Skeletal muscle tissue (tissue), 4 donors: Measurements from ENCODE around the gene ZNRF3. TPM values are rescaled to one million over a fixed set of nuclear protein-coding genes. Genes with fewer than 3 reads are reported as not detected.

ENCODE experiments used
- H3K27ac ChIP-seq: one replicate; pipeline ENCODE4 v1.7.0; 2013; ENCODE audit warnings: mild to moderate bottlenecking, low read depth, low read length, inconsistent platforms
- H3K27me3 ChIP-seq, 3 donors: one replicate each; pipeline ENCODE4 v1.7.0; 2013; ENCODE audit warnings: low read length in 3 of 3; ENCODE audit not compliant: control insufficient read depth in 3 of 3, insufficient read depth in 3 of 3
- H3K36me3 ChIP-seq, 3 donors: one replicate each; pipeline ENCODE4 v1.7.0; 2013; ENCODE audit warnings: low read length in 3 of 3; ENCODE audit not compliant: control insufficient read depth in 3 of 3, insufficient read depth in 3 of 3
- H3K4me1 ChIP-seq, 3 donors: one replicate each; pipeline ENCODE4 v1.7.0; 2013; ENCODE audit warnings: low read length in 3 of 3, mild to moderate bottlenecking in 3 of 3; ENCODE audit not compliant: control insufficient read depth in 3 of 3, insufficient read depth in 3 of 3
- H3K4me3 ChIP-seq, 3 donors: one replicate each; pipeline ENCODE4 v1.7.0; 2013; ENCODE audit warnings: low read length in 3 of 3
- H3K9ac ChIP-seq, 3 donors: one replicate each; pipeline ENCODE4 v1.7.0; 2013; ENCODE audit warnings: low read length in 3 of 3, mild to moderate bottlenecking in 3 of 3, moderate library complexity in 2 of 3, low read depth in 1 of 3
- H3K9me3 ChIP-seq, 3 donors: one replicate each; pipeline ENCODE4 v1.7.0; 2013; ENCODE audit warnings: low read length in 3 of 3; ENCODE audit not compliant: control insufficient read depth in 3 of 3
- total RNA-seq: library from RNA; depleted of rRNA; stranded (reverse); fragments of >200 nt; gene quantifications from one replicate; pipeline ENCODE4 v1.2.3, GENCODE V29; 2014
- donor health status: Osteomylitis.

ZNRF3 gene
- total RNA-seq, 1 donor from 2014 or later, result 7.3 TPM

DNA sequence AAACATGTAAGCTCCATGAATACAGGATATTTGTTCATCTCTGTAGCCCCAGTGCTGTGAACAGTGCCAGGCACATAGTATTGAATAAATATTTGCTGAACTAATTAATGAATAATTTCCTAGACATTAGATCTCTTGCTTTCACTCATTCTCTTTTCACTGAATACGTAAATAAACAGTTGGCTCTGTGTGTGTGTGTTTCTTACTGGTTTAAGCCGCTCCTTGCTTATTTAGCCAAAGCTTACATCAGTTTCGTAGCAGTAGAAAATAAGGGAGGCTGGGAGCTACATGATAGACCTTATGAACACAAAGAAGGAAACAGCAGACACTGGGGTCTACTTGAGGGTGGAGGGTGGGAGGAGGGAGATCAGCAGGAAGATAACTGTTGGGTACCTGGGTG, 206.7 kb downstream of the ZNRF3 start:
- H3K27me3 ChIP-seq, result no peaks in the 10 kb centered on the region

DNA sequence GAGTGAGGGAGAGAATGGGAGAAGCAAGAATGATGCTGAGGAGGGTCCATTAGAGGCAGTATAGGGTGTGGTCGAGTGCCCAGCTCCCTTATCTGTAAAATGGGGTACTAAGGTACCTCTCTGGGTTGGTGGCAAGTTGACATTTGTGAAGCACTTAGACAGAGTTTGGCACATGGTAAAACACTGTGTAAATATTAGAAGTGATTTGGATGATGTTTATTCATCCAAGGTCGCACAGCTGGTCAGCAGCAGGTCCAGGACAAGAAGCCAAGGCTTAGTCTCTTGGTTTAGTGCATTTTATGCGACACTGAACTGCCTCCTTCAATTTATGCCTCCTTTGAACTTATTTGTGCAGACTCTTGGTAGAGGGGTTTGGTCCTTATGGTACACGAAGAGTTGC, 208.9 kb downstream of the ZNRF3 start:
- Histone ChIP-seq H3K36me3 (peaks cover 0 to 7% (median 0%) of the 10 kb centered on the region in 3 donors), H3K9ac (no peak overlapping the region), H3K27ac (peak overlapping the region; percentile 12), H3K9me3 (no peaks in the 10 kb centered on the region), H3K4me3 (peak overlapping the region in 1 of 3 donors; percentile 4), H3K4me1 (peaks cover 22 to 33% (median 25%) of the 10 kb centered on the region in 3 donors), H3K27me3 (no peaks in the 10 kb centered on the region)

More for the DNA sequence above, 206.7 kb downstream of the ZNRF3 start:
- H3K36me3 ChIP-seq, result peaks cover 0 to 3% (median 0%) of the 10 kb centered on the region in 3 donors
- no peak overlapping the region for H3K27ac ChIP-seq
- no peaks in the 10 kb centered on the region for H3K9me3 ChIP-seq
- peaks cover 16 to 26% (median 22%) of the 10 kb centered on the region in 3 donors for H3K4me1 ChIP-seq
- no peak overlapping the region for H3K9ac ChIP-seq
- no peak overlapping the region for H3K4me3 ChIP-seq

DNA sequence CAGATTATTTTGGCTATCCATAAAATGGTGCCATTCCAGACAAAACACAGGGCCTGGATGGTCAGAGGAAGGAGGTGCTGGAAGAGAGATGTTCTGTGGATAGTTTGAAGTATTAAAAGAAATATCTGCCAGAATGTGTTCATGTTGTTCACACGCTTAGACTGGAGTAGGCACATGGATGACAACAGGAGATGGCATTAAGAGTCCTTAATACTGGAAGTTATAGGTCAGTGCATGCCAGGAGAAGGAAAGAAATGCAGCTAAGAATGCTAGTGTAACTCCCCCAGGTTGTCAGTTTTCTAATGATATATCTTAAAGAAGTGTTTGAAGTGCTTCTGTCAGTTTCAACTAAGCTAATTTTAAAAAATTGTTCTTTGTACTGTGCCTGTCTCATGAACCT, 209.7 kb downstream of the ZNRF3 start:
- Histone ChIP-seq H3K4me1 (peaks cover 22 to 33% (median 25%) of the 10 kb centered on the region in 3 donors), H3K27ac (peak overlapping the region; percentile 45)

DNA sequence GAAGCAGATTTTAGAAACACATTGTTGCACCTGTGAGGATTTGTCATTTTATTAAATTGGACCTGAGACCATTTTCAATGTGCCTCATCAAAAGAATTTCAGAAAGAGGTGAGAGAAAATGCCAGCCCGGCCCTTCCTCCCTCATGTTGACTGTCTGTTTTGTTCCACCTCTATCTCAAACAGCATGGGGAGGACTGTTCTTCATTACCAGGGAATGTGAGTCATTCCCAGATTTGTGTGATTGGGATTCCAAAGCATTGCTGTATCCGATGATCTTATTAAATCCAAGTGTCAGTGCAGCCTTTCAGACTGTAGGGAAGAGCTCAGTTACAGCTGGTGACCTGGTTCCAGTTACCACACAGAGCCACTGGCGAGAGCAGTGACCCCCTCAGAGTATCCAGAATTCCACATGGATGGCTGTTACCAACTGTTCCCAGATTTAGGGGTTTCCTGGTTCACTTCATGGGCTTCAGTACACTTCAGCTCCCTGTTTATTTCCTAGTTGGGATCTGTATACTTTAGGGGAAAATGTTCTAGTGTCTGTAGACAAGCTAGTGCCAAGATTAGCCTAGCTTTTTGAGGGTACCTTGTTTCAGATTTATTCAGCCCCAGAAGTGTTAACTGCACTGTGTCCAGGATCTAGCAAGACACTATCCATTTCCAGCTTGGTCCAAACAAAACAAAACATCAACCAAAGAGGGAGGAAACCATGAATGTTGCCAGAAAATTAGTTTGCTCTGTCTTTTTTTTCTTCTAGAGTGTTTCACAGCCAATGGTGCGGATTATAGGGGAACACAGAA, 210.3 kb downstream of the ZNRF3 start:
- peak overlapping the region in 1 of 3 donors; percentile 43 for H3K4me3 ChIP-seq
- H3K27ac ChIP-seq, result peak overlapping the region; percentile 45
- H3K9ac ChIP-seq, result peak overlapping the region in 1 of 3 donors; percentile 16
- peaks cover 22 to 33% (median 25%) of the 10 kb centered on the region in 3 donors for H3K4me1 ChIP-seq
- H3K9me3 ChIP-seq, result no peaks in the 10 kb centered on the region
- peaks cover 0 to 8% (median under 1%) of the 10 kb centered on the region in 3 donors for H3K36me3 ChIP-seq
- H3K27me3 ChIP-seq, result no peaks in the 10 kb centered on the region

More for the DNA sequence above, 209.7 kb downstream of the ZNRF3 start:
- Histone ChIP-seq H3K4me3 (peak overlapping the region in 1 of 3 donors; percentile 56), H3K9ac (no peak overlapping the region), H3K27me3 (no peaks in the 10 kb centered on the region), H3K9me3 (no peaks in the 10 kb centered on the region), H3K36me3 (peaks cover 0 to 7% (median 0%) of the 10 kb centered on the region in 3 donors)

DNA sequence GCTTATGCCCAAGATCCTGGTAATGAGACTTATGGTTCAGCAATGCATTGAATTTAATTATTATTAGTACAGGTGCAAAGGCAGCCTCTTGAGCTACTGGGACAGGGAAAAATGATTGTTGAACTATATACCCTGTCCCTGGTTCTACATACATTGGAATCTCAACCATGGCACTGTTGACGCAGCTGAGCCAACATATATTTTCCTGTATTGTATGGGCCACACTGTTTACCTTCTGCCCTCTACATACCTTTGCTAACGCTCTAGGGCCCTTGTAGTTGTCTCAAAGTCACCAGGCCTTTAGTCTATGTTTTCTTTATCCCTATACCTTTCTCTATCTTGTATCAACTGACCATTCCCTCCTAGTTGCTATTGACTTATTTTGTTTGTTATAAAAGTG, 212.1 kb downstream of the ZNRF3 start:
- no peaks in the 10 kb centered on the region for H3K27me3 ChIP-seq
- H3K36me3 ChIP-seq, result peaks cover 3 to 14% (median 3%) of the 10 kb centered on the region in 3 donors
- no peak overlapping the region for H3K27ac ChIP-seq
- no peak overlapping the region for H3K9ac ChIP-seq
- no peaks in the 10 kb centered on the region for H3K9me3 ChIP-seq
- H3K4me1 ChIP-seq, result peaks cover 21 to 33% (median 22%) of the 10 kb centered on the region in 3 donors
- H3K4me3 ChIP-seq, result no peak overlapping the region

DNA sequence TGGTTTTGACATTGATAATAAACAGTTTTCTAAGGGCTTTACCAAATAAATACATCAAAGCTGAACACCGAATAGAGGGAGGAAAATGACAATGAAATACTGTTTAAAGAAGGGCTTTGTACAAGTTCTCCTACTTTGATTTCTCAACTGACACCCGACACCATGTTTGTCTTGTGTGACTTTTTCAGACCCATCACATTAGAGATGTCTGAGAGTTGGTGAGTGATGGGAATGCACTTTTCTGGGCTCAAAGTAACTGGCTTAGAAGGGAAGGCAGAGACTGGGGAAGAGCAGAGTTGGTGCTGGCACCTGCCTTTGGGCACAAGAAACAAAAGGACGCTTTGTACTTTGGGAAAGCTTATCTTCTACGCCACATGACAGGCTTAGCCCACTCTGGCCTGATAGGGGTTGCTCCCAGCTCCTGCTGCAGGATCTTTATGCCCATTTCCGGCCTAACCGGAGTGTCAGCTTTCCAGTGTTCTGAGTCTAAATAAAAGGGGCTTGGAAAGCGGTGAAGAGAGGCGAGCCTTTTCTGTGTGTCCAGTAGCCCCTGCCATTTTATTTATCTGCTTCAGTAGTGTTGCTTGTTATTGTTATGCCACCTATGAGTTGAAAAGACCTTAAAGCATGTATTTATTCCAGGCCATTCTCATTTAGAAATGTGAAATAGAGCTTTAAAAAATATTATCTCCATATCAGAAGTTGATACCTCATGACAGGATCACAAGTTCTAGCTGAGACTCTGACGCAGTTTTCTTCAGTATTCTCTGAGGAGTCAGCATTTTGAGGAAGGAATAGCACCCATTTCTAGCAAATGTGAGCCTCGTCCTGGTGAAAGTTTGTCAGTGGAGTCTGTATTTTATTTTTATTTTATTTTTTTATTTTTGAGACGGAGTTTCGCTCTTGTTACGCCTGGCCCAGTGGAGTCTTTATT, 213.6 kb downstream of the ZNRF3 start:
- H3K9me3 ChIP-seq, result no peaks in the 10 kb centered on the region
- H3K27me3 ChIP-seq, result no peaks in the 10 kb centered on the region
- H3K4me1 ChIP-seq, result peaks cover 18 to 27% (median 21%) of the 10 kb centered on the region in 3 donors
- H3K36me3 ChIP-seq, result peaks cover 3 to 18% (median 3%) of the 10 kb centered on the region in 3 donors
- H3K9ac ChIP-seq, result peak overlapping the region in 2 of 3 donors; percentile 35 to 51
- H3K27ac ChIP-seq, result peak overlapping the region; percentile 5
- H3K4me3 ChIP-seq, result no peak overlapping the region

DNA sequence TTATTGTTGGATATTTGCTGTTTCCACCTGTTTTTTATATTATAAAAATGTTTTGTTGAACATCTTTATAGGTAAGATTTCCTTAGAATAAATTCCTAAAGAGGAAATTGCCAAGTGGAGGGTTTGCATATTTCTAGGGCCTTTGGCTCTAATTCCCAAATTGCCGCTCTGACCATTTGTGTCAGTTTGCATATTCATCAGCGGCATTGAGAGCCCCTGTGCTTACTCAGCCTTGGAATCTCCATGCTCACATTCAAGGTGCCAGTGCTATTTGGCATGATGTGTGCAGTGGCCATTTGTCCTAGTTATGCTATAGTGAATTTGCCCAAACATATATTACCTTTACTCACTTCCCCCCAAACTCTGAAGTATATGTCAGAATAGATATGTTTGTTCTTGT, 214.9 kb downstream of the ZNRF3 start:
- no peak overlapping the region for H3K27ac ChIP-seq
- H3K36me3 ChIP-seq, result peaks cover 3 to 22% (median 3%) of the 10 kb centered on the region in 3 donors
- H3K9ac ChIP-seq, result no peak overlapping the region
- H3K27me3 ChIP-seq, result no peaks in the 10 kb centered on the region
- H3K4me3 ChIP-seq, result no peak overlapping the region
- no peaks in the 10 kb centered on the region for H3K9me3 ChIP-seq
- H3K4me1 ChIP-seq, result peaks cover 9 to 16% (median 16%) of the 10 kb centered on the region in 3 donors

DNA sequence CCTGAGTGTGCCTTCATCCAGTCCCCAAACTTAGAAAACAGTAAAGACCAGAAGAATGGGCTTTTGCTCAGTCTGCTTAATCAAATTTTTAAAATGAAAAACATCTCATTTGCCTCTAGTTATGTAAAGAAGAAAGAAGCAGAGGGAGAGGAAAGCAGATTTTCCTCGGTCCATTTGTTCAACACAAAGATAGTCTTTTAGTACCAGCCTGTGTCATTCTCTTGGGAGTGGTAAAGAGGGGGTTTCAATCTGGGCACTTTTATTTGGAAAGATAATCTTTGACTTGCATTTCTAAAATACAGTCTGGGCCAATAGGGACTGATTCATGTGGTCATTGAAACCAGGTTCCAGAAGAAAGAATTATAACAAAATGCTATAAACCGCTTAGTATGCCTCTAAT, 218.9 kb downstream of the ZNRF3 start:
- no peak overlapping the region for H3K27ac ChIP-seq
- H3K4me3 ChIP-seq, result no peak overlapping the region
- no peaks in the 10 kb centered on the region for H3K4me1 ChIP-seq
- H3K36me3 ChIP-seq, result peaks cover 3 to 15% (median 4%) of the 10 kb centered on the region in 3 donors
- H3K9ac ChIP-seq, result no peak overlapping the region
- H3K27me3 ChIP-seq, result no peaks in the 10 kb centered on the region
- no peaks in the 10 kb centered on the region for H3K9me3 ChIP-seq

DNA sequence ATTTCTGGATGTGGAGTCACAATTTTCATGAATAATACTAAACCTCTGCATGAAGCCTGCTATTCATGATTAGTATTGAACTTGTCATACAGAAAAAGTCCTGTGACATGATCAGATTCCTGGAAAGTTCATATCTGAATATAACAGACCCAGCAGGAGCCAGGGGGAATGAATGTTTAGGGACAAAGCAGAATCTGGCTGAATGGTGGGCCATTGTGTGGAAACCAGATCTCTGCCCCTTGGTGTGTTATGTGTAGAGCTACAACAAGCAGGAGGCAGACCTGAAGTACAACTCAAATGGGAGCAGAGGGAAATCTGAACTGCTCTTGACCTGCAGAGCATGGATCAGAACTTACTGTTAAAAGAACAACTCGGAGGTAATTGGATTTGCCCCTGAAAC, 219.7 kb downstream of the ZNRF3 start:
- Histone ChIP-seq H3K9ac (no peak overlapping the region), H3K4me3 (no peak overlapping the region), H3K4me1 (no peaks in the 10 kb centered on the region), H3K27me3 (no peaks in the 10 kb centered on the region), H3K27ac (no peak overlapping the region), H3K36me3 (peaks cover 3 to 15% (median 4%) of the 10 kb centered on the region in 3 donors), H3K9me3 (no peaks in the 10 kb centered on the region)
